Measurements from ENCODE around the gene RSBN1L.

DNA sequence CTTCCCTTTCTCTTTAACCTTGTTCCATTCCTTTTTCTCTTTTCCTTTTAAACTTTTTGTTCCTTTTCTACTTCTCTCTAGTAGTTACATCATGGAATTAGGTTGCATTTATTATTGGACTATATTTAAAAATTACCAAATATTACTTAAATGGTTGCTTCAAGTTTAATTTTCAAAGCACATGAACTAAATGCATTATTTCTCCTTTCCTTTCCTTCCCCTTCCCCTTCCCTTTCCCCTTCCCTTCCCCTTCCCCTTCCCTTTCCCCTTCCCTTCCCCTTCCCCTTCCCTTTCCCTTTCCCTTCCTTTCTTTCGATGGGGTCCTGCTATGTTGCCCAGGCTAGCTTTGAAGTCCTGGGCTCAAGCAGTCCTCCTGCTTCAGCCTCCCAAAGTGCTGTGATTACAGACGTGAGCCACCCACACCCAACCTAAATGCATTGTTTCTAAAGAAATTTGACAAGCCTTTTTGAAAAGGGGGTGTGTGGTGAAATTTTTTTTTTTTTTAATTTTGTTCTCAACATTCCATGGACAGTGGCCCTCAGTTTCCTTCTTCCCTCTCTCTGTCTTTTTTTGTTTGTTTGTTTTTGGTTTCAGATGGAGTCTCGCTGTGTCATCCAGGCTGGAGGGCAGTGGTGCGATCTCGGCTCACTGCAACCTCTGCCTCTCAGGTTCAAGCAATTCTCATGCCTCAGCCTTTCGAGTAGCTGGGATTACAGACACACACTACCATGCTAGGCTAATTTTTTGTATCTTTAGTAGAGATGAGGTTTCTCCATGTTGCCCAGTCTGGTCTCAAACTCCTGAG lies 70.7 kb downstream of the RSBN1L start:
- TF ChIP-seq, protein P1, sequence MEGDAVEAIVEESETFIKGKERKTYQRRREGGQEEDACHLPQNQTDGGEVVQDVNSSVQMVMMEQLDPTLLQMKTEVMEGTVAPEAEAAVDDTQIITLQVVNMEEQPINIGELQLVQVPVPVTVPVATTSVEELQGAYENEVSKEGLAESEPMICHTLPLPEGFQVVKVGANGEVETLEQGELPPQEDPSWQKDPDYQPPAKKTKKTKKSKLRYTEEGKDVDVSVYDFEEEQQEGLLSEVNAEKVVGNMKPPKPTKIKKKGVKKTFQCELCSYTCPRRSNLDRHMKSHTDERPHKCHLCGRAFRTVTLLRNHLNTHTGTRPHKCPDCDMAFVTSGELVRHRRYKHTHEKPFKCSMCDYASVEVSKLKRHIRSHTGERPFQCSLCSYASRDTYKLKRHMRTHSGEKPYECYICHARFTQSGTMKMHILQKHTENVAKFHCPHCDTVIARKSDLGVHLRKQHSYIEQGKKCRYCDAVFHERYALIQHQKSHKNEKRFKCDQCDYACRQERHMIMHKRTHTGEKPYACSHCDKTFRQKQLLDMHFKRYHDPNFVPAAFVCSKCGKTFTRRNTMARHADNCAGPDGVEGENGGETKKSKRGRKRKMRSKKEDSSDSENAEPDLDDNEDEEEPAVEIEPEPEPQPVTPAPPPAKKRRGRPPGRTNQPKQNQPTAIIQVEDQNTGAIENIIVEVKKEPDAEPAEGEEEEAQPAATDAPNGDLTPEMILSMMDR (IDR thresholded peaks at IDR 0.05) = no peak
- TF ChIP-seq POLR2A (IDR thresholded peaks at IDR 0.05) (no peak), EP300 (IDR thresholded peaks at IDR 0.05) (no peak), POLR2AphosphoS5 (IDR thresholded peaks at IDR 0.05) (no peak)

Data from gastroesophageal sphincter (tissue), 3 donors.